H1 (cell line): ENCODE results near the gene BBS2. TPM values are rescaled to one million over a fixed set of nuclear protein-coding genes. Genes with fewer than 3 reads are reported as not detected.

ENCODE experiments used
- BACH1 ChIP-seq: IDR thresholded peaks from 2 replicates; pipeline ENCODE4 v1.6.1; 2012; ENCODE audit warnings: low read length, improper control_type of control experiment
- CHD7 ChIP-seq: fragments of 300-600 bp; sonication (generic); IDR thresholded peaks from 2 replicates; pipeline ENCODE4 v1.7.1; 2012; ENCODE audit warnings: low read length, moderate library complexity, mild to moderate bottlenecking, inconsistent platforms; ENCODE audit not compliant: insufficient replicate concordance
- MAX ChIP-seq: IDR thresholded peaks from 2 replicates; pipeline ENCODE4 v1.6.1; 2012; ENCODE audit warnings: inconsistent platforms
- NANOG ChIP-seq: IDR thresholded peaks from 2 replicates; pipeline ENCODE4 v1.6.1; 2011; ENCODE audit warnings: low read length, low read depth, mild to moderate bottlenecking, inconsistent platforms; ENCODE audit not compliant: insufficient read depth, poor library complexity, severe bottlenecking
- RNF2 ChIP-seq: fragments of 200-900, 300-1000 bp; sonication (generic); IDR thresholded peaks from 2 replicates; pipeline ENCODE4 v1.7.1; 2016; ENCODE audit warnings: borderline replicate concordance, low read depth, mild to moderate bottlenecking, antibody characterized with exemption, low read length; ENCODE audit not compliant: poor library complexity, severe bottlenecking; ENCODE audit errors: missing control alignments
- SIX5 ChIP-seq: IDR thresholded peaks from 2 replicates; pipeline ENCODE4 v1.6.1; 2011; ENCODE audit warnings: mild to moderate bottlenecking, low read depth, low read length
- YY1 ChIP-seq: IDR thresholded peaks from 2 replicates; pipeline ENCODE4 v1.6.1; 2011; ENCODE audit warnings: low read depth, mild to moderate bottlenecking, low read length
- polyA plus RNA-seq, 7 experiments: library from polyadenylated mRNA; depleted of rRNA in 3 of 7; stranded (reverse) in 5 of 7; unstranded in 2 of 7; fragments of >200 nt in 5 of 7; fragments of 200-250 nt in 2 of 7; gene quantifications; 1 replicate in 5 of 7; 2 replicates in 1 of 7; 4 replicates in 1 of 7; pipeline versions ENCODE4 v1.2.1 to v1.2.3, GENCODE V29; 2011 to 2013; ENCODE audit warnings: missing spikeins in 2 of 7, mixed read lengths in 2 of 7
- total RNA-seq: library from RNA; stranded (reverse); fragmentation: NEBNext Ultra II Directional; extraction: Animal tissue kit (Norgen Biotek cat#: 25700); gene quantifications from 2 replicates; pipeline ENCODE4 v1.2.1, GENCODE V29; 2021

Gene BBS2
- total and polyA plus RNA-seq, 2 of the 8 experiments (the other 6 are each of a cell fraction or from before 2014, with no cell fraction given): 12.3 to 15.1 TPM

- TF ChIP-seq CHD7: no peak
- TF ChIP-seq YY1: no peak
- no peak for TF ChIP-seq NANOG
- no peak for TF ChIP-seq SIX5
- TF ChIP-seq BACH1: no peak
- no peak for TF ChIP-seq MAX
- TF ChIP-seq RNF2: no peak
Observed at GRCh38 chr16:56513091-56513490, 6.7 kb downstream of the BBS2 start (continued).
